Ectodermal cell (in vitro differentiated cells): Measurements from ENCODE around the gene MCTP2.

Source experiments
- H3K27ac ChIP-seq: 2 replicates; pipeline ENCODE4 v1.7.0; 2013; ENCODE audit warnings: mild to moderate bottlenecking, low read depth, low read length; ENCODE audit not compliant: insufficient read depth, poor library complexity, severe bottlenecking
- H3K27me3 ChIP-seq: 2 replicates; pipeline ENCODE4 v1.7.0; 2013; ENCODE audit warnings: mild to moderate bottlenecking, low read length; ENCODE audit not compliant: insufficient read depth, control insufficient read depth, poor library complexity, severe bottlenecking
- H3K36me3 ChIP-seq: one replicate; pipeline ENCODE4 v1.7.0; 2013; ENCODE audit warnings: low read length; ENCODE audit not compliant: control insufficient read depth, insufficient read depth
- H3K4me1 ChIP-seq: one replicate; pipeline ENCODE4 v1.7.0; 2013; ENCODE audit warnings: low read length; ENCODE audit not compliant: control insufficient read depth, insufficient read depth
- H3K4me3 ChIP-seq: 2 replicates; pipeline ENCODE4 v1.7.0; 2013; ENCODE audit warnings: low read depth, low read length, control low read depth; ENCODE audit not compliant: insufficient read depth
- H3K9me3 ChIP-seq: 2 replicates; pipeline ENCODE4 v1.7.0; 2013; ENCODE audit warnings: mild to moderate bottlenecking, low read length, moderate library complexity; ENCODE audit not compliant: control insufficient read depth
- WGBS, 2 experiments: methylation state at CpG; one replicate each; pipeline ENCODE4 v1.1.7; 2013; ENCODE audit warnings: missing lambda C conversion rate in 2 of 2; 5-methylcytosine and 5-hydroxymethylcytosine counted together

MCTP2 gene

DNA sequence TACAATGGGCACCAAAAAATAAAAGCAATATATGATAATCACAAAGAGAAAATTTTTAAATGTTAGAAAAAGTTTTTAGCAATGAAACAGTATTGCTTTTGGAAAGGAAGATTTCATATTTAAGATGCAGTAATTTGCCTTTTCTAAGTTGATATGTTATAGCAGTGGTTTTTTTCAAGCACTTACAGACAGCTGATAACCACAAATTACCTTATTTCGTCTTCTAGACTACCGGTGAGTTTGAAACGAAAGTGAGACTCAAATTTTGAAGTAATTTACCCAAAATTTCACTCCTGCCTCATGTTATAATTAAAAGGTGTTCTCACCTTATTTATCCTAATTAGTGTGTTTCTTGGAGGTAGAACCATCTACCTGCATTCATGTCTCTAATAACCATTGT, 207.8 kb downstream of the MCTP2 start:
- no peaks in the 10 kb centered on the region for H3K36me3 ChIP-seq
- no peaks in the 10 kb centered on the region for H3K4me1 ChIP-seq
- H3K27ac ChIP-seq: no peak overlapping the region
- 96% methylated on average over 3 of the region's 3 CpGs; no CpG with 5 or more reads in 1 of the 2 experiments for WGBS, 2 experiments
- no peaks in the 10 kb centered on the region for H3K27me3 ChIP-seq
- H3K4me3 ChIP-seq: no peak overlapping the region
- H3K9me3 ChIP-seq: no peaks in the 10 kb centered on the region

DNA sequence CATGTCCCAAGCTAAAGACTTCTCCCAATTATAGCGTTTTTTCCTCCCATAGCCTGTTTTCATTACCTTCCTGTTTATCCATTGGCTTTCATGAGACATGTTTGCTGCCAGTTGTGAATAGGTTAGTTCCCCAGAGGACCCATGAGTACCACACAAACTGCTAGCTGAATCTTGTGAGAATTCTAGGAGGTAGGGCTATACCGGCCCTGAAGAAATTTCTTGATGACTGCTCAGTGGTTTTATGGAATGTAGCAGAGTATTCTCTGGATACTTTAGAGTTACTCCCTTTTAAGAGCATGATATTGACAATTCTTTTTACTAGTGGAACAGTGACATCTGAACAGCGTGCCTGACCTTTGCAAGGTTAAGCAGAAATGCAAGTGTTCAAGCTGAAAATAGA, 210.4 kb downstream of the MCTP2 start:
- Histone ChIP-seq H3K27ac (no peak overlapping the region), H3K4me3 (no peak overlapping the region), H3K9me3 (no peaks in the 10 kb centered on the region), H3K27me3 (no peaks in the 10 kb centered on the region), H3K4me1 (no peaks in the 10 kb centered on the region), H3K36me3 (no peaks in the 10 kb centered on the region)
- 97 to 98% methylated on average over 3 of the region's 3 CpGs for WGBS, 2 experiments

DNA sequence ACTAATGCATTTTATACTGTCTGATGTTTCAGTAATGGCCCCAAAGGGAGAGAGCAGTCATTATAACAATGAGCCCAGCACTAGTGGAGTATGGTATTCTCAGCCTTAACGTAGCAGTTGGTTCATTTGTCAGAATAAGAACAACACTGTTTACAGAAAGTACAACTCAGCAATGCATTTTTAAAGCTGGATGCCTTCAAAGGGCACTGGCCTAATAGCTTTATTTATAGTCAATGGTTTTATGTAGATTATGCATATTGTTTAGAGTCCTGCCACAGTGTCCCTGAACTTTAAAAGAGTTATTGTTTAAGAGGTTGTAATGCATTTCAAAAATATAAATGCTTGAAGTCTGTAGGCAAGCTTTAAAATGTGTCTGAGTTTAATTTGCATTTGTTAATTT, 211.1 kb downstream of the MCTP2 start:
- Histone ChIP-seq H3K27me3 (no peaks in the 10 kb centered on the region), H3K27ac (no peak overlapping the region), H3K4me1 (no peaks in the 10 kb centered on the region), H3K36me3 (no peaks in the 10 kb centered on the region), H3K4me3 (no peak overlapping the region), H3K9me3 (no peaks in the 10 kb centered on the region)
- 75 to 79% methylated on average over 1 of the region's 1 CpG for WGBS, 2 experiments

DNA sequence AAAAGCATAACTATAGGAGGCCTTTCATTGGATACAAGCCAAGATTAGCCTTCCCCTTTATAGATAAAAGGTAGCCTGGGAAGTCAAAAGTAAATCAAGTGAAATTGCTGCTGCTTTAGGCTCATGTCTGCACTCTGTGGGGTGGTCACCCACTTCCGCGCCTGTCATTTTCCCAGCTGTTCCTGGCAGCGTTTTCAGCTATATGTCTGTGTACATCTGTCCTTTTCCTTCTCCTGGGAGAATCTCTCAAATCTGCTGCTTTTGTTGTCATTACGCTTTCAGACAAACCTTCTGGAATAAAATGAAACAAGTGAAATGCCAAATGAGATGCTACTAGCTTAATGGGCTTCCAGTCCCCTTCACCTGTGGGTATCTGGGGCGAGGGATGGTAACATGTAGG, 211.8 kb downstream of the MCTP2 start:
- Histone ChIP-seq H3K9me3 (no peaks in the 10 kb centered on the region), H3K27me3 (no peaks in the 10 kb centered on the region), H3K4me3 (no peak overlapping the region), H3K36me3 (no peaks in the 10 kb centered on the region), H3K27ac (no peak overlapping the region), H3K4me1 (no peaks in the 10 kb centered on the region)
- WGBS, 2 experiments: 88 to 94% methylated on average over 5 of the region's 5 CpGs

DNA sequence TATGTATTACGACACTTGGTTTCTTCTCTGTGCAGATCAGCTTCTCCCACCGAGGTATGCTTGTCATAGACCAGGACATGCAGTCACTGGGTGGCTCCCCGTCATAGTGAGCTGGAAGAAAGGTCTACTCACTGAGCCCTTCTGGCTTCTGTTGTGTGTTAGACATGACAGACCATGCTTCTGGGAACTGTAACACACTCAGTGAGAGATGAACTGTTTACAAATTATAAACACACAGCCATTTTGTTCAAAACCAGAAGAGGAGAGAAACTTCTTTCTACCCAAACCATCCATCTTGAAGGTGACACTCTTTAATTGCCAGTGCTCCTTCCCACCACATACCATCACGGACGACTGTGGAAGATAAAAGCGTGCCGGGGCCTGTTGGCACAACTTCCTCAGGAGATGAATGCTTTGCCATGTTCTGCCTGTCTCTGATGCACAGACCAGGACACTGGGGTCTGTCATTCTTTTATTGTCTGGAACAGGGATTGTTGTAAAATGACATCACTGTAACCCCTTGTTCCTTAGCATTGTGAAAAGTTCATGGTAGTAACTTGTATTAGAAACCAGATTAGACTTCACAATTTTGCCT, 214.3 kb downstream of the MCTP2 start:
- 95 to 96% methylated on average over 7 of the region's 7 CpGs for WGBS, 2 experiments
- Histone ChIP-seq H3K36me3 (no peaks in the 10 kb centered on the region), H3K27ac (no peak overlapping the region), H3K4me1 (no peaks in the 10 kb centered on the region), H3K27me3 (no peaks in the 10 kb centered on the region), H3K9me3 (no peaks in the 10 kb centered on the region), H3K4me3 (no peak overlapping the region)

DNA sequence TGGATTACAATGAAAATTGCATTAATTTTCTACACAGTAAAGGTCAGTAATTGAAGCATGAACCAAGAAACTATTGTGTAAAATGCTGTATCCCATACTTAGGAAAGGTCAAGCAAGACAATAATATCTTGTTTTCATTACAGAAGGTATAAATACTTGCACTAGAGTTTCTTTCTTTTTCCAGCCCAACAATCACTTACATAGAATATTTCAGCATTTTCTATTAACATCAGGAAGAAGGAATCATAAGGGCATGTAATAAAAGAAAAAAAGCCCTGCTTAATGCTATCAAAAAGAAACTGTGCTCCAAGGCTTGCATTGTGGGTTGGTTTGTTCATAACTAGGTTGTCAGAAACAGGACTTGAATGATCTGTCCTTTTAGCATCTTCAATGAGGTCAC, 215.1 kb downstream of the MCTP2 start:
- Histone ChIP-seq H3K27me3 (no peaks in the 10 kb centered on the region), H3K4me1 (no peaks in the 10 kb centered on the region), H3K4me3 (no peak overlapping the region), H3K9me3 (no peaks in the 10 kb centered on the region), H3K27ac (no peak overlapping the region), H3K36me3 (no peaks in the 10 kb centered on the region)

DNA sequence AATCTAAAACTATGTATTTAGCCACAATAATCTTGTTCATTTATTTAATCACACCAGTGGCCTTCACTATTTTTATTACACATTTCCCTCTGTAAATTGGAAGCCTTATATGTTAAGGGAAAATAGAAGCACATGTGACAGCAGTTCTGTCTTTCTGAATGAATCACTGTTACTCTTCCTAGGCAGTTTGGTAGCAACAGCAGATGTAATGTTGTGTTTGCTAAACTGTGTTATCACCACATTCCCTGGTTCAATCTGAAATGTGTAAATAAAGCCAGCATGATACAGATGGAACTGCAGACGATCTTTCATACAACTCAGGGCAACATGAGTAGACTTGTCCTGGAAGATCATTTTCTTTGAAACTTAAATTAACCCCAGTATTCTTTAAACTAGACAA, 220.1 kb downstream of the MCTP2 start:
- no peaks in the 10 kb centered on the region for H3K36me3 ChIP-seq
- no peak overlapping the region for H3K27ac ChIP-seq
- H3K4me1 ChIP-seq: no peaks in the 10 kb centered on the region
- WGBS, 2 experiments: 79 to 92% methylated on average over 1 of the region's 1 CpG
- no peaks in the 10 kb centered on the region for H3K9me3 ChIP-seq
- no peak overlapping the region for H3K4me3 ChIP-seq
- H3K27me3 ChIP-seq: no peaks in the 10 kb centered on the region

DNA sequence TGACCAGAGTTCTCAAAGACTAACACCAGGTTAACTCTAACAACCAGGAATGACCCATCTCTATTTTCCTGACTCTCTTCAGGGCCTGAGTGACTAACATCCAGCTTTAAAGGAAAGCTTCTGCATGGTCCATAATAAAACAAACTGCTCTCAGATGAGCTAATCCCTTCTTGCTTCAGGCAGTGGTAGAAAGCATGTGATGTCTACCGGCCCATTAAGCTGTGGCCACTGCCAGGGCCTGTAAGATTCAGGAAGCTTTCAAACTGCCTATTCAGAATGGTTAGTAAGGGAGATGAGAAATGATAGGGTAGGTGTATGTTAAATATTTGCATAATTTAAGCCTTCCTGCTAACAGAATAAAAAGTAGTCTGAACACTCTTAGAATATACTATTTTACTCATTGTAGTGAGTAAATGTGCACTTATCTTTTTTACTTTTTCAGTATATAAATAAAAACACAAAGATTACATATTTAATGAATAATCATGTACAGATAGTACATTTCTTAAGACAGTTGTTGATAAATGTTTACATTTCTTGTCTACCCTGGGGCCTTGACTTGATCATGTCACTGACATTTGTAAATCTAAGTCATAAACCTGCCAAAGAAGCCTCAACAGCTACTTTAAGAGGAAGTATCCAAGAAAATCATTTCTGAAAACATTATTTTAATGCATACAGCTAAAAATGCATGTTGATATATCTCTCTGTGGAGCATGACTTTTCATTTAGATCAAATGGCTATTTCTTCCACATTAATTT, 222.0 kb downstream of the MCTP2 start:
- WGBS, 2 experiments: 92 to 93% methylated on average over 1 of the region's 1 CpG
- H3K36me3 ChIP-seq: no peaks in the 10 kb centered on the region
- H3K27ac ChIP-seq: no peak overlapping the region
- no peaks in the 10 kb centered on the region for H3K27me3 ChIP-seq
- no peaks in the 10 kb centered on the region for H3K9me3 ChIP-seq
- H3K4me1 ChIP-seq: no peaks in the 10 kb centered on the region
- H3K4me3 ChIP-seq: no peak overlapping the region

DNA sequence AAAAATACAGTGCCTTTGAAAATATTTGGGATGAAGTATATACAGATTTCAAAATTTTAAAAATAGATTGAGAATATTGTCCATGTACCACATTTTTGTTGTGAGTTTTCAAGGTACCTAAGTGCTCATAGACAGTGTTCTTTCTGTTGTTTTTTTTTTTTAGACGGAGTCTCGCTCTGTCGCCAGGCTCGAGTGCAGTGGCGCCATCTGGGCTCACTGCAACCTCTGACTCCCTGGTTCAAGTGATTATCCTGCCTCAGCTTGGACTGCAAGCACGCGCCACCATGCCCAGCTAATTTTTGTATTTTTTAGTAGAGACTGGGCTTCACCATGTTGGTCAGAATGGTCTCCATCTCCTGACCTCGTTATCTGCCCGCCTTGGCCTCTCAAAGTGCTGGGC, 223.9 kb downstream of the MCTP2 start:
- H3K9me3 ChIP-seq: no peaks in the 10 kb centered on the region
- H3K36me3 ChIP-seq: no peaks in the 10 kb centered on the region
- 90 to 91% methylated on average over 9 of the region's 9 CpGs for WGBS, 2 experiments
- peaks cover 2% of the 10 kb centered on the region for H3K4me1 ChIP-seq
- H3K27me3 ChIP-seq: no peaks in the 10 kb centered on the region
- no peak overlapping the region for H3K27ac ChIP-seq
- H3K4me3 ChIP-seq: no peak overlapping the region

DNA sequence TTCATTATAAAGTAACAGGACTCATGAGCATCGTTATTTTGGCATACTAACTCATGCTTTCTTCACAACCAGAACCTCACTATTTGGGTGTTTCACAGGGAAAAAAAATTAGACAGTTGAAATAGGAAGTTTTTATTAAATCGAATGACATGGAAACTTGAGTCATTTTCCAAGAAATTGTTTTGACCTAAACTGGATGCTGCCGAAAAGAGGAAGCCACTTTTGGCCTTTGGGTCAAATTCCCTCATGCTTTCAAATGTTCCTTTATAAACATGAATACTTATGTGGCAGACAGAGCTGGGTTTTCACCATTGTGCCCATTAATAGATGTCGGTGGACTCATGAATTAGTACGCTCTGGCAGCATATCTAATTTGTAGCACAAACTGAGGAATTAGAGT, 224.9 kb downstream of the MCTP2 start:
- WGBS, 2 experiments: 93 to 98% methylated on average over 5 of the region's 5 CpGs
- no peaks in the 10 kb centered on the region for H3K9me3 ChIP-seq
- peaks cover 6% of the 10 kb centered on the region for H3K4me1 ChIP-seq
- no peak overlapping the region for H3K27ac ChIP-seq
- H3K27me3 ChIP-seq: no peaks in the 10 kb centered on the region
- H3K4me3 ChIP-seq: no peak overlapping the region
- no peaks in the 10 kb centered on the region for H3K36me3 ChIP-seq
